K562 (cell line): ENCODE results near the gene RACK1. TPM values are rescaled to one million over a fixed set of nuclear protein-coding genes. Genes with fewer than 3 reads are reported as not detected.

Experiments used
- ATAC-seq: fragments of 200-7000 bp; cut with Tn5 transposase; 3 replicates; pipeline ENCODE4 v1.9.1; 2020; ENCODE audit warnings: moderate library complexity
- BruUV-seq: library from RNA; stranded (reverse); fragments of 400-500 nt; replicated peaks from 2 replicates; lab custom pipeline; 2021; lab: Mats Ljungman, UMichigan
- CTCF ChIA-PET: fragments of 300-600 bp; formaldehyde crosslinking; extraction: SDS; loops from one replicate; lab custom pipeline; 2021; ENCODE audit warnings: low intra/inter-chr PET ratio; lab: Yijun Ruan, JAX
- POLR2A ChIA-PET: fragments of 300-600, 350-650 bp; sonication (Branson Sonifier 250); formaldehyde crosslinking; extraction: SDS; loops from one replicate; lab custom pipeline; 2021; ENCODE audit warnings: antibody characterized with exemption, inconsistent platforms; lab: Yijun Ruan, JAX
- DNase-seq, 4 experiments: peaks; one replicate each; pipeline versions ENCODE4 v3.0.0 to v3.0.0-alpha.2; 2011 to 2018; ENCODE audit warnings: low spot score in 3 of 4, mixed read lengths in 3 of 4; ENCODE audit errors: extremely low read depth in 1 of 4
- FAIRE-seq: peaks from 2 replicates; lab custom pipeline; 2011; peaks lifted over from hg19 to GRCh38; lab: Jason Lieb, UNC
- H2AFZ ChIP-seq: 2 replicates; pipeline ENCODE4 v1.6.0; 2011; ENCODE audit warnings: low read depth, low read length, control low read depth, inconsistent platforms
- H3K27ac ChIP-seq: fragments of 200-600 bp; 3 replicates; pipeline ENCODE4 v1.8.0; 2011; ENCODE audit warnings: low read depth, mild to moderate bottlenecking, control low read depth, inconsistent platforms, low read length, moderate library complexity, mixed read lengths; ENCODE audit errors: extremely low read depth
- H3K27me3 ChIP-seq, 2 experiments: fragments of 300-600 bp in 1 of 2; 2 replicates in 1 of 2; 3 replicates in 1 of 2; pipeline versions ENCODE4 v1.6.0 to v1.8.0; 2011; ENCODE audit warnings: inconsistent platforms in 2 of 2, low read length in 2 of 2, mild to moderate bottlenecking in 1 of 2, mixed read lengths in 1 of 2, moderate library complexity in 1 of 2; ENCODE audit not compliant: control insufficient read depth in 2 of 2, insufficient read depth in 2 of 2
- H3K36me3 ChIP-seq: fragments of 300-600 bp; 3 replicates; pipeline ENCODE4 v1.8.0; 2011; ENCODE audit warnings: mild to moderate bottlenecking, low read length, inconsistent platforms; ENCODE audit not compliant: control insufficient read depth, insufficient read depth
- H3K4me1 ChIP-seq, 2 experiments: fragments of 200-600 bp in 1 of 2; replicated peaks in 1 of 2; 2 replicates in 1 of 2; 3 replicates in 1 of 2; pipeline versions ENCODE4 v1.5.1 to v1.8.0; 2011; ENCODE audit warnings: inconsistent platforms in 2 of 2, low read length in 2 of 2, mild to moderate bottlenecking in 1 of 2, mixed read lengths in 1 of 2, moderate library complexity in 1 of 2; ENCODE audit not compliant: control insufficient read depth in 2 of 2, insufficient read depth in 2 of 2
- H3K4me2 ChIP-seq: 2 replicates; pipeline ENCODE4 v1.6.1; 2011; ENCODE audit warnings: low read length, control low read depth, inconsistent platforms, mixed read lengths; ENCODE audit not compliant: insufficient read depth
- H3K4me3 ChIP-seq: fragments of 200-600 bp; sonication (generic), shearing (Covaris generic); 2 replicates; pipeline ENCODE4 v1.5.1; 2016; ENCODE audit warnings: control low read depth, inconsistent platforms
- H3K79me2 ChIP-seq: fragments of 200-600 bp; 3 replicates; pipeline ENCODE4 v1.8.0; 2011; ENCODE audit warnings: low read length, inconsistent platforms; ENCODE audit not compliant: control insufficient read depth, insufficient read depth
- H3K9ac ChIP-seq, 2 experiments: 2 replicates each; pipeline versions ENCODE4 v1.6.0 to v1.6.1; 2011; ENCODE audit warnings: low read depth in 2 of 2, low read length in 2 of 2, control low read depth in 1 of 2, inconsistent platforms in 1 of 2, mild to moderate bottlenecking in 1 of 2, mixed read lengths in 1 of 2; ENCODE audit not compliant: insufficient read depth in 1 of 2
- H3K9me1 ChIP-seq: one replicate; pipeline ENCODE4 v1.6.0; 2011; ENCODE audit warnings: inconsistent platforms, mild to moderate bottlenecking, low read length, moderate library complexity; ENCODE audit not compliant: control insufficient read depth, insufficient read depth
- H3K9me3 ChIP-seq: replicated peaks from 2 replicates; pipeline ENCODE4 v1.5.1; 2011; ENCODE audit warnings: low read depth, low read length, inconsistent platforms; ENCODE audit not compliant: control insufficient read depth, insufficient read depth
- H4K20me1 ChIP-seq: replicated peaks from 2 replicates; pipeline ENCODE4 v1.6.1; 2011; ENCODE audit warnings: low read length, inconsistent platforms, mixed read lengths; ENCODE audit not compliant: control insufficient read depth, insufficient read depth
- CSDE1 ChIP-seq, 2 experiments: fragments of 450-650 bp; IDR thresholded peaks; 2 replicates each; pipeline ENCODE4 v1.6.1; 2016; ENCODE audit warnings: mild to moderate bottlenecking in 1 of 2
- HLTF ChIP-seq: fragments of 450-650 bp; IDR thresholded peaks from 2 replicates; pipeline ENCODE4 v1.6.1; 2016
- NCOA2 ChIP-seq, 2 experiments: fragments of 450-650 bp; IDR thresholded peaks; 2 replicates each; pipeline ENCODE4 v1.6.1; 2018; ENCODE audit warnings: mild to moderate bottlenecking in 2 of 2, moderate library complexity in 1 of 2; ENCODE audit not compliant: partially characterized antibody in 2 of 2
- POLR2A ChIP-seq: fragments of 450-650 bp; conservative IDR thresholded peaks from 2 replicates; pipeline ENCODE4 v1.6.1; 2016
- SRSF1 ChIP-seq: fragments of 200-400 bp; formaldehyde crosslinking; IDR thresholded peaks from 2 replicates; pipeline ENCODE4 v1.6.1; 2017; ENCODE audit warnings: mild to moderate bottlenecking, low read depth, low read length, moderate library complexity
- YY1 ChIP-seq, 3 experiments: IDR thresholded peaks; 2 replicates each; pipeline ENCODE4 v1.6.1; 2011; ENCODE audit warnings: low read length in 2 of 3, mild to moderate bottlenecking in 2 of 3, moderate library complexity in 2 of 3, borderline replicate concordance in 1 of 3, control low read depth in 1 of 3, low read depth in 1 of 3; ENCODE audit not compliant: insufficient read depth in 3 of 3, insufficient replicate concordance in 2 of 3, control insufficient read depth in 1 of 3, insufficient read length in 1 of 3; ENCODE audit errors: extremely low read depth in 1 of 3
- ZNF175 ChIP-seq: fragments of 200-800 bp; sonication (Bioruptor generic); IDR thresholded peaks from 2 replicates; pipeline ENCODE4 v1.6.1; 2016; ENCODE audit warnings: low read depth, mild to moderate bottlenecking, missing genetic modification characterization, missing compliant biosample characterization
- ZNF274 ChIP-seq: IDR thresholded peaks from 2 replicates; pipeline ENCODE4 v1.6.1; 2011; ENCODE audit warnings: low read depth, mild to moderate bottlenecking, low read length, moderate library complexity, borderline replicate concordance
- ZNF436 ChIP-seq: fragments of 250-450, 450-650 bp; sonication (Bioruptor Pico); formaldehyde crosslinking; IDR thresholded peaks from 2 replicates; pipeline ENCODE4 v1.7.0; 2020; ENCODE audit warnings: mild to moderate bottlenecking
- WGBS: fragments of 100-300 bp; shearing (Covaris generic); methylation state at CpG from one replicate; pipeline ENCODE4 v1.1.6; 2016; ENCODE audit warnings: low coverage, mixed read lengths; ENCODE audit not compliant: insufficient coverage; ENCODE audit errors: missing lambda C conversion rate; 5-methylcytosine and 5-hydroxymethylcytosine counted together
- in situ Hi-C: fragments of 300-500 bp; cut with MboI; formaldehyde crosslinking; loops from 4 replicates; pipeline ENCODE4 v1.15.0; 2018; ENCODE audit warnings: inconsistent platforms, mixed read lengths
- intact Hi-C: fragments of 100-400 bp; cut with micrococcal nuclease; formaldehyde crosslinking; loops from 2 replicates; pipeline ENCODE4 v1.14.2; 2022
- polyA plus RNA-seq, 8 experiments: library from polyadenylated mRNA; depleted of rRNA in 4 of 8; stranded (reverse) in 5 of 8; unstranded in 3 of 8; fragments of >200 nt; fragmentation: Nextera tagmentation in 2 of 8; fragmentation: Illumina TruSeq in 1 of 8; extraction: Ambion mirVana in 2 of 8; extraction: Trizol in 1 of 8; gene quantifications; 2 replicates each; pipeline versions ENCODE4 v1.2.1 to v1.2.3, GENCODE V29; 2011 to 2014; ENCODE audit warnings: inconsistent platforms in 1 of 8, missing spikeins in 1 of 8
- total RNA-seq, 7 experiments: library from RNA; depleted of rRNA in 6 of 7; stranded (reverse); fragments of >200 nt in 6 of 7; fragmentation: Illumina TruSeq in 2 of 7; extraction: Trizol in 2 of 7; gene quantifications; 2 replicates each; pipeline versions ENCODE4 v1.2.1 to v1.2.3, GENCODE V29; 2011 to 2021; ENCODE audit warnings: low replicate concordance in 1 of 7
- TF ChIP-seq, protein P1 (sequence below): IDR thresholded peaks from 3 replicates; pipeline ENCODE4 v1.6.1; 2011; ENCODE audit warnings: borderline replicate concordance, mild to moderate bottlenecking; ENCODE audit not compliant: insufficient read length, insufficient read depth
- TF ChIP-seq, protein P2 (sequence below): fragments of 450-650 bp; IDR thresholded peaks from 2 replicates; pipeline ENCODE4 v1.6.1; 2016; ENCODE audit warnings: borderline replicate concordance
- TF ChIP-seq, protein P3 (sequence below): sonication (generic); formaldehyde crosslinking; IDR thresholded peaks from 2 replicates; pipeline ENCODE4 v1.8.0; 2022; ENCODE audit warnings: missing genetic modification reagents, mild to moderate bottlenecking, borderline replicate concordance
- TF ChIP-seq, protein P4 (sequence below): fragments of 250-450 bp; sonication (Bioruptor Pico); IDR thresholded peaks from 2 replicates; pipeline ENCODE4 v1.9.0; 2021; ENCODE audit warnings: mild to moderate bottlenecking, inconsistent platforms

Gene RACK1
- total and polyA plus RNA-seq, 9 of the 15 experiments (the other 6 are each of a cell fraction or from before 2014, with no cell fraction given), result 2,303 to 5,311 (median 3,833) TPM

DNA sequence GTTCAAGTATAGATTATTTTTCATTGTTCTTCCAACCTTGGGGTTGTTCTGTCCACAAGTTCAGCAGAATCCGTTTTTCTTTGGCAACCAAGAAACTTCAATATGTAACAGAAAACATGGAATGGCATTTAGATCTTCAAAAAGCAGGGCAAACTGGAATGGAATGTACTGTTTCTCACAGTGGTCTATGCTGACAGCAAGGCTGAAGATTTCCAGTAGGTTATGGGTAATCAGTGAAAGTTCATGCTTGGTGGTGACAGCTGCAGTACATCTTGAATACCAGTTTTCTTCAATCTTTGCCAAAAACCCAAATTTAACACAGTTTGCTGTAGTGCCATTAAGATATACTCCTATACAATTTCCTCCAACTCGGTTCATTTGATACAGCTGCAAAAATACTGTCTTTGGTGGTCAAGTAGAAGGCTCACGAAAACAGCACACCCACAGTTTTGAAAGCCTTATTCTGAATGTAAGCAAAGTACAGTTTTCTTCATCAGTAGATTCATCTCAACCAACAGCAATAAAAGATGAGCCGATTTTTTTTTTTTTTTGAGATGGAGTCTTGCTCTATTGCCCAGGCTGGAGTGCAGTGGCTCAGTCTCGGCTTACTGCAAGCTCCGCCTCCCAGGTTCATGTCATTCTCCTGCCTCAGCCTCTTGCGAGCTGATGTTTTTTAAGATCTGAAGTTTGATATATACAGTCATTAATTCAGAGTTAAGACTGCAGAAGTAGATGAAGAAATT is 12.3 kb upstream of the RACK1 start (continued):
- TF ChIP-seq, protein P1, sequence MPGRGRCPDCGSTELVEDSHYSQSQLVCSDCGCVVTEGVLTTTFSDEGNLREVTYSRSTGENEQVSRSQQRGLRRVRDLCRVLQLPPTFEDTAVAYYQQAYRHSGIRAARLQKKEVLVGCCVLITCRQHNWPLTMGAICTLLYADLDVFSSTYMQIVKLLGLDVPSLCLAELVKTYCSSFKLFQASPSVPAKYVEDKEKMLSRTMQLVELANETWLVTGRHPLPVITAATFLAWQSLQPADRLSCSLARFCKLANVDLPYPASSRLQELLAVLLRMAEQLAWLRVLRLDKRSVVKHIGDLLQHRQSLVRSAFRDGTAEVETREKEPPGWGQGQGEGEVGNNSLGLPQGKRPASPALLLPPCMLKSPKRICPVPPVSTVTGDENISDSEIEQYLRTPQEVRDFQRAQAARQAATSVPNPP, result no peak
- TF ChIP-seq POLR2A, result peak; percentile 33; the same call in 1 of the 2 replicates
- TF ChIP-seq, all 486 proteins: peak for 4

DNA sequence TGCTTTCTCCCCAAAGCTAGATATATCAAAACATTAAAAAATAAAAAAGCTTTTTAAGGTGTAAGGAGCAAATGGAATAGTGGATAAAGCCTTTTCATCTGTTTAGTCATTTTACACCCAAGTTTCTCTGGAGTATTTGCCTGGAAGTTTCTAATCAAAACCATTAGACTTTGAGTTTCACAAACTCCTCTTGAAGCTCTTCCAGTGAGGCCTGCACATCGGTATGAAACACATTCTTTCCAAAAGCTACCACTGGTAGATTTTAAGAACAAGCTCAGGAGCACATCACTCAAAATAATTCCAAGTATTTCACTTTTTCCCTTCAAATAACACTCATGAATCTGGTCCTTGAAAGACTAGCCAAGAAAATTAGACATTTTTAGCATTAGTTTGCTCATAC is 11.6 kb upstream of the RACK1 start:
- Histone ChIP-seq H3K9me1 (no peaks in the 10 kb centered on the region), H4K20me1 (peaks cover 50% of the 10 kb centered on the region), H3K36me3 (peaks cover 65% of the 10 kb centered on the region), H3K9me3 (no peaks in the 10 kb centered on the region), H3K4me3 (no peak overlapping the region), H3K4me2 (no peak overlapping the region), H3K27me3 (no peaks in the 10 kb centered on the region), H3K4me1 (peaks cover 6 to 35% of the 10 kb centered on the region in 2 experiments; a peak in 4 of 5 replicates), H3K9ac (no peak overlapping the region), H3K79me2 (peaks cover 95% of the 10 kb centered on the region), H2AFZ (no peak overlapping the region), H3K27ac (no peak overlapping the region)
- CTCF ChIA-PET, result no interaction called here
- POLR2A ChIA-PET, result interaction anchor here (0.7 to 13.0 kb wide), 6 partner anchors 10 to 71 kb away, joined by 3 to 185 read pairs (median 3); partner anchors contain the start of gene RACK1
- in situ Hi-C loops, result no loop called here
- intact Hi-C loops, result no loop called here
- FAIRE-seq, result no peak
- ATAC-seq, result no peak
- 35% methylated on average over 1 of the region's 1 CpG for WGBS
- no TSS peak for BruUV-seq
- no peak for DNase-seq
- TF ChIP-seq, protein P2, sequence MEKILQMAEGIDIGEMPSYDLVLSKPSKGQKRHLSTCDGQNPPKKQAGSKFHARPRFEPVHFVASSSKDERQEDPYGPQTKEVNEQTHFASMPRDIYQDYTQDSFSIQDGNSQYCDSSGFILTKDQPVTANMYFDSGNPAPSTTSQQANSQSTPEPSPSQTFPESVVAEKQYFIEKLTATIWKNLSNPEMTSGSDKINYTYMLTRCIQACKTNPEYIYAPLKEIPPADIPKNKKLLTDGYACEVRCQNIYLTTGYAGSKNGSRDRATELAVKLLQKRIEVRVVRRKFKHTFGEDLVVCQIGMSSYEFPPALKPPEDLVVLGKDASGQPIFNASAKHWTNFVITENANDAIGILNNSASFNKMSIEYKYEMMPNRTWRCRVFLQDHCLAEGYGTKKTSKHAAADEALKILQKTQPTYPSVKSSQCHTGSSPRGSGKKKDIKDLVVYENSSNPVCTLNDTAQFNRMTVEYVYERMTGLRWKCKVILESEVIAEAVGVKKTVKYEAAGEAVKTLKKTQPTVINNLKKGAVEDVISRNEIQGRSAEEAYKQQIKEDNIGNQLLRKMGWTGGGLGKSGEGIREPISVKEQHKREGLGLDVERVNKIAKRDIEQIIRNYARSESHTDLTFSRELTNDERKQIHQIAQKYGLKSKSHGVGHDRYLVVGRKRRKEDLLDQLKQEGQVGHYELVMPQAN, result no peak
- TF ChIP-seq ZNF175 (no peak), SRSF1 (no peak), HLTF (no peak), CSDE1 (IDR thresholded peaks at IDR 0.05) (no peak), ZNF274 (no peak), YY1 (IDR thresholded peaks at IDR 0.05; ENCODE audit: borderline replicate concordance in 1 of 3, control insufficient read depth in 1 of 3, extremely low read depth in 1 of 3, insufficient read depth in 3 of 3, insufficient read length in 1 of 3, insufficient replicate concordance in 2 of 3, low read depth in 1 of 3, low read length in 2 of 3) (no peak), ZNF436 (no peak), NCOA2 (IDR thresholded peaks at IDR 0.05; ENCODE audit: partially characterized antibody in 2 of 2) (no peak)
- TF ChIP-seq, protein P3, sequence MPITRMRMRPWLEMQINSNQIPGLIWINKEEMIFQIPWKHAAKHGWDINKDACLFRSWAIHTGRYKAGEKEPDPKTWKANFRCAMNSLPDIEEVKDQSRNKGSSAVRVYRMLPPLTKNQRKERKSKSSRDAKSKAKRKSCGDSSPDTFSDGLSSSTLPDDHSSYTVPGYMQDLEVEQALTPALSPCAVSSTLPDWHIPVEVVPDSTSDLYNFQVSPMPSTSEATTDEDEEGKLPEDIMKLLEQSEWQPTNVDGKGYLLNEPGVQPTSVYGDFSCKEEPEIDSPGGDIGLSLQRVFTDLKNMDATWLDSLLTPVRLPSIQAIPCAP (CRISPR knock-in tag), result no peak
- TF ChIP-seq, protein P4, sequence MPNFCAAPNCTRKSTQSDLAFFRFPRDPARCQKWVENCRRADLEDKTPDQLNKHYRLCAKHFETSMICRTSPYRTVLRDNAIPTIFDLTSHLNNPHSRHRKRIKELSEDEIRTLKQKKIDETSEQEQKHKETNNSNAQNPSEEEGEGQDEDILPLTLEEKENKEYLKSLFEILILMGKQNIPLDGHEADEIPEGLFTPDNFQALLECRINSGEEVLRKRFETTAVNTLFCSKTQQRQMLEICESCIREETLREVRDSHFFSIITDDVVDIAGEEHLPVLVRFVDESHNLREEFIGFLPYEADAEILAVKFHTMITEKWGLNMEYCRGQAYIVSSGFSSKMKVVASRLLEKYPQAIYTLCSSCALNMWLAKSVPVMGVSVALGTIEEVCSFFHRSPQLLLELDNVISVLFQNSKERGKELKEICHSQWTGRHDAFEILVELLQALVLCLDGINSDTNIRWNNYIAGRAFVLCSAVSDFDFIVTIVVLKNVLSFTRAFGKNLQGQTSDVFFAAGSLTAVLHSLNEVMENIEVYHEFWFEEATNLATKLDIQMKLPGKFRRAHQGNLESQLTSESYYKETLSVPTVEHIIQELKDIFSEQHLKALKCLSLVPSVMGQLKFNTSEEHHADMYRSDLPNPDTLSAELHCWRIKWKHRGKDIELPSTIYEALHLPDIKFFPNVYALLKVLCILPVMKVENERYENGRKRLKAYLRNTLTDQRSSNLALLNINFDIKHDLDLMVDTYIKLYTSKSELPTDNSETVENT (CRISPR knock-in tag), result no peak
